ENCODE measurements around the gene MSX2.

The MSX2 gene

DNA sequence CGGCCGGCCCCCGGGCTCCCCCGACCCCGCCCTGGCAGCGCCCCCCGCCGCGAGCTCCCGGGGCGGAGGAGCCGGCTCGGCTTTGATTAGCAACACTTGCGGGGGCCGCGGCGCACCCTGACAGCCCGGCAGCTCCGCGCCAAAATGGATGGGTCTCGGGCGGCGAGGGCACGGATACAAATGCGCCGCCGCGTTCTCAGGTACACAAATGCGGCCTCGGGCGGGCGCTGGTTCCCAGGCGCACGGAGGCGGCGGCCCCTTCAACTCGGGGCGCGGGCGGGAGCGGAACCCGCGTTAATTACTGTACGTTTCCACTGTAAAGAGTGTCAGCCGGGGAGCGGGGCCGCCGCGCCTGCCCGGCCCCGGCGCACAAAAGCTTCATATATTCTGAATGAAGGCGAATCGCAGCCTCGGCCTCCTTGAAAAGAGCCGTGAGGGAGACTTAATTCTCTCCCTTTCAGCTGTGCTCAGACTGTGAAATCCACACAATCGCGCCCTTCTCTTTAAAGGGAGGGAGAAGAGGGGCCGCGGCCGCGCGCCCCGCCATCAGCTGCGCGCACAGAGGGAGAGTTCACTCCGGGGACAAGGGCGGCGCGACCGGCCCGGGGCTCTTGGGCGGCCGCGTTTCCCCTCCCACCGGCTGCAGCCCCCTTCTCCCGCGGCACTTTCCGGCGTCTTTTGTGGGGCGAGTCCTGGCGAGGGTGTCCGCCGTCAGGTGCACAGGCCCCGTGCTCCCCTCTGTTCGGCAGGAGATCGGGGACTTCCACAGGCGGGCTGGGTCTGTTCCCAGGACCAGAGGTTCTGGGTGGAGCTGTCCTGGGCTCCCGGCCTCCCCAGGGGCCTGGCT lies 27.0 kb downstream of the MSX2 start:
- Histone ChIP-seq H3K36me3 (ENCODE audit: insufficient read depth, low read length) (no peaks in the 10 kb centered on the region), H4K20me1 (ENCODE audit: insufficient read depth, low read length, poor library complexity, severe bottlenecking) (no peaks in the 10 kb centered on the region), H3K9me3 (ENCODE audit: insufficient read depth, low read depth, low read length) (no peaks in the 10 kb centered on the region), H3K79me2 (ENCODE audit: insufficient read depth, low read length) (no peaks in the 10 kb centered on the region), H2AFZ (ENCODE audit: low read length) (no peak overlapping the region), H3K4me3 (ENCODE audit: low read length, poor library complexity, severe bottlenecking) (no peak overlapping the region), H3K4me2 (ENCODE audit: low read depth, low read length, poor library complexity, severe bottlenecking) (no peak overlapping the region), H3K27me3 (ENCODE audit: insufficient read depth, low read length, poor library complexity, severe bottlenecking) (no peaks in the 10 kb centered on the region), H3K4me1 (ENCODE audit: insufficient read depth, low read length, poor library complexity, severe bottlenecking) (no peaks in the 10 kb centered on the region), H3K9me2 (replicated peaks; ENCODE audit: low read depth, low read length) (no peaks in the 10 kb centered on the region), H3F3A (ENCODE audit: low read depth) (no peaks in the 10 kb centered on the region), H3K9ac (ENCODE audit: low read depth, low read length, poor library complexity, severe bottlenecking) (no peak overlapping the region)
- TF ChIP-seq EZH2phosphoT487 (IDR thresholded peaks at IDR 0.05; ENCODE audit: borderline replicate concordance), result no peak
- TF ChIP-seq, protein P1, sequence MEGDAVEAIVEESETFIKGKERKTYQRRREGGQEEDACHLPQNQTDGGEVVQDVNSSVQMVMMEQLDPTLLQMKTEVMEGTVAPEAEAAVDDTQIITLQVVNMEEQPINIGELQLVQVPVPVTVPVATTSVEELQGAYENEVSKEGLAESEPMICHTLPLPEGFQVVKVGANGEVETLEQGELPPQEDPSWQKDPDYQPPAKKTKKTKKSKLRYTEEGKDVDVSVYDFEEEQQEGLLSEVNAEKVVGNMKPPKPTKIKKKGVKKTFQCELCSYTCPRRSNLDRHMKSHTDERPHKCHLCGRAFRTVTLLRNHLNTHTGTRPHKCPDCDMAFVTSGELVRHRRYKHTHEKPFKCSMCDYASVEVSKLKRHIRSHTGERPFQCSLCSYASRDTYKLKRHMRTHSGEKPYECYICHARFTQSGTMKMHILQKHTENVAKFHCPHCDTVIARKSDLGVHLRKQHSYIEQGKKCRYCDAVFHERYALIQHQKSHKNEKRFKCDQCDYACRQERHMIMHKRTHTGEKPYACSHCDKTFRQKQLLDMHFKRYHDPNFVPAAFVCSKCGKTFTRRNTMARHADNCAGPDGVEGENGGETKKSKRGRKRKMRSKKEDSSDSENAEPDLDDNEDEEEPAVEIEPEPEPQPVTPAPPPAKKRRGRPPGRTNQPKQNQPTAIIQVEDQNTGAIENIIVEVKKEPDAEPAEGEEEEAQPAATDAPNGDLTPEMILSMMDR (conservative IDR thresholded peaks at IDR 0.05; ENCODE audit: low read length), result no peak

DNA sequence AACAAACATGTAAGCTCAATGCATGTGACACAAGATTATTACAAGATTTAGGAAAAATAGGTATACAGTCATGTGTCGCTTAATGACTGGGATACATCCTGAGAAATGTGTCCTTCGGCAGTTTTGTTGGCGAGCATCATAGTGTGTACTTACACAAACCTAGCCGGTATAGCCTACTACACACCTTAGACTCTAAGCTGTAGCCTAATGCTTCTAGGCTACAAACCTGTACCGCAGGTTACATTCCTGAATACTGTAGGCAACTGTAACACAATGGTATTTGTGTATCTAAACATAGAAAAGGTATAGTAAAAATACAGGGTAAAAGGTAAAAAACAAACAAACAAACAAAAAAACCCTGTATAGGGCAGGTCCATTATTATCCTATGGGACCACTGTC lies 27.7 kb downstream of the MSX2 start:
- no peak for TF ChIP-seq EZH2phosphoT487 (IDR thresholded peaks at IDR 0.05; ENCODE audit: borderline replicate concordance)
- TF ChIP-seq, protein P1 (conservative IDR thresholded peaks at IDR 0.05; ENCODE audit: low read length), result no peak
- no peak overlapping the region for H3K4me2 ChIP-seq (ENCODE audit: low read depth, low read length, poor library complexity, severe bottlenecking)
- no peaks in the 10 kb centered on the region for H3K4me1 ChIP-seq (ENCODE audit: insufficient read depth, low read length, poor library complexity, severe bottlenecking)
- no peaks in the 10 kb centered on the region for H3F3A ChIP-seq (ENCODE audit: low read depth)
- H3K79me2 ChIP-seq (ENCODE audit: insufficient read depth, low read length), result no peaks in the 10 kb centered on the region
- H3K4me3 ChIP-seq (ENCODE audit: low read length, poor library complexity, severe bottlenecking), result no peak overlapping the region
- no peaks in the 10 kb centered on the region for H3K36me3 ChIP-seq (ENCODE audit: insufficient read depth, low read length)
- H3K9ac ChIP-seq (ENCODE audit: low read depth, low read length, poor library complexity, severe bottlenecking), result no peak overlapping the region
- H2AFZ ChIP-seq (ENCODE audit: low read length), result no peak overlapping the region
- H4K20me1 ChIP-seq (ENCODE audit: insufficient read depth, low read length, poor library complexity, severe bottlenecking), result no peaks in the 10 kb centered on the region
- H3K27me3 ChIP-seq (ENCODE audit: insufficient read depth, low read length, poor library complexity, severe bottlenecking), result no peaks in the 10 kb centered on the region
- no peaks in the 10 kb centered on the region for H3K9me2 ChIP-seq (replicated peaks; ENCODE audit: low read depth, low read length)
- H3K9me3 ChIP-seq (ENCODE audit: insufficient read depth, low read depth, low read length), result no peaks in the 10 kb centered on the region

DNA sequence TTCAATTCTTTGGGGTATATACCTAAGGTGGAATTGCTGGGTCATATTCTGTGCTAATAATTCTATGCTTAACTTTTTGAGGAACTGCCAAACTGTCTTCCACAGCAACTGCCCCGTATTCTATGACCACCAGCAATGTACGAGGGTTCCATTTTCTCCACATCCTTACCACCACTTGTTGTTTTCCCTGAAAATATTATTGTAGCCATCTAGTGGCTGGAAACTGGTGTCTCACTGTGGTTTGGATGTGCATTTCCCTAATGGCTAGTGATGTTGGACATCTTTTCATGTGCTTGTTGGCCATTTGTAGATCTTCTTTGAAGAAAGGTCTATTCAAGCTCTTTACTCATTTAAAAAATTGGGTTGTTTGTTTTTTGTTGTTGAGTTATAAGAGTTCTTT lies 30.7 kb downstream of the MSX2 start:
- no peaks in the 10 kb centered on the region for H3K9me2 ChIP-seq (replicated peaks; ENCODE audit: low read depth, low read length)
- H4K20me1 ChIP-seq (ENCODE audit: insufficient read depth, low read length, poor library complexity, severe bottlenecking), result no peaks in the 10 kb centered on the region
- H3K4me1 ChIP-seq (ENCODE audit: insufficient read depth, low read length, poor library complexity, severe bottlenecking), result no peaks in the 10 kb centered on the region
- no peaks in the 10 kb centered on the region for H3K79me2 ChIP-seq (ENCODE audit: insufficient read depth, low read length)
- H3K36me3 ChIP-seq (ENCODE audit: insufficient read depth, low read length), result no peaks in the 10 kb centered on the region
- no peak overlapping the region for H2AFZ ChIP-seq (ENCODE audit: low read length)
- H3K9ac ChIP-seq (ENCODE audit: low read depth, low read length, poor library complexity, severe bottlenecking), result no peak overlapping the region
- H3K27me3 ChIP-seq (ENCODE audit: insufficient read depth, low read length, poor library complexity, severe bottlenecking), result no peaks in the 10 kb centered on the region
- no peak overlapping the region for H3K4me3 ChIP-seq (ENCODE audit: low read length, poor library complexity, severe bottlenecking)
- no peak overlapping the region for H3K4me2 ChIP-seq (ENCODE audit: low read depth, low read length, poor library complexity, severe bottlenecking)
- no peak for TF ChIP-seq EZH2phosphoT487 (IDR thresholded peaks at IDR 0.05; ENCODE audit: borderline replicate concordance)
- TF ChIP-seq, protein P1 (conservative IDR thresholded peaks at IDR 0.05; ENCODE audit: low read length), result no peak
- H3F3A ChIP-seq (ENCODE audit: low read depth), result no peaks in the 10 kb centered on the region
- H3K9me3 ChIP-seq (ENCODE audit: insufficient read depth, low read depth, low read length), result no peaks in the 10 kb centered on the region
